Endodermal cell (in vitro differentiated cells): ENCODE measurements around the gene NUP88. TPM values are rescaled to one million over a fixed set of nuclear protein-coding genes. Genes with fewer than 3 reads are reported as not detected.

Experiments
- DNase-seq: peaks from one replicate; pipeline ENCODE4 v3.0.0-alpha.2; 2017
- H3K27ac ChIP-seq: 2 replicates; pipeline ENCODE4 v1.5.1; 2013; ENCODE audit warnings: mild to moderate bottlenecking, low read depth, low read length, moderate library complexity
- H3K27me3 ChIP-seq: 2 replicates; pipeline ENCODE4 v1.6.1; 2013; ENCODE audit warnings: mild to moderate bottlenecking, low read length, moderate library complexity; ENCODE audit not compliant: insufficient read depth, control insufficient read depth, poor library complexity, severe bottlenecking
- H3K36me3 ChIP-seq: 2 replicates; pipeline ENCODE4 v1.7.0; 2013; ENCODE audit warnings: mild to moderate bottlenecking, low read length, moderate library complexity; ENCODE audit not compliant: control insufficient read depth, insufficient read depth
- H3K4me1 ChIP-seq: one replicate; pipeline ENCODE4 v1.7.0; 2013; ENCODE audit warnings: low read length; ENCODE audit not compliant: control insufficient read depth, insufficient read depth
- H3K4me3 ChIP-seq: 2 replicates; pipeline ENCODE4 v1.5.1; 2013; ENCODE audit warnings: mild to moderate bottlenecking, low read length, moderate library complexity
- H3K9ac ChIP-seq: 2 replicates; pipeline ENCODE4 v1.6.1; 2013; ENCODE audit warnings: mild to moderate bottlenecking, low read length, moderate library complexity; ENCODE audit not compliant: poor library complexity, severe bottlenecking; ENCODE audit errors: extremely low read depth
- H3K9me3 ChIP-seq: 2 replicates; pipeline ENCODE4 v1.6.1; 2013; ENCODE audit warnings: mild to moderate bottlenecking, low read length, moderate library complexity; ENCODE audit not compliant: control insufficient read depth
- H3K27ac Mint-ChIP-seq: 2 replicates; pipeline ENCODE4 v1.8.0; 2020; ENCODE audit warnings: mixed read lengths
- H3K27me3 Mint-ChIP-seq: 2 replicates; pipeline ENCODE4 v1.8.0; 2021; ENCODE audit warnings: mild to moderate bottlenecking, mixed read lengths; ENCODE audit not compliant: insufficient read depth
- H3K36me3 Mint-ChIP-seq: 2 replicates; pipeline ENCODE4 v1.8.0; 2020; ENCODE audit warnings: low read depth, mixed read lengths
- H3K4me1 Mint-ChIP-seq: 2 replicates; pipeline ENCODE4 v1.8.0; 2020; ENCODE audit warnings: mixed read lengths
- H3K4me3 Mint-ChIP-seq: 2 replicates; pipeline ENCODE4 v1.8.0; 2020; ENCODE audit warnings: mild to moderate bottlenecking, moderate library complexity, mixed read lengths
- H3K9me3 Mint-ChIP-seq: 2 replicates; pipeline ENCODE4 v1.8.0; 2020; ENCODE audit warnings: mild to moderate bottlenecking, mixed read lengths
- CTCF ChIP-seq: fragments of 200-600 bp; sonication (generic); conservative IDR thresholded peaks from 2 replicates; pipeline ENCODE4 v1.5.0; 2021; ENCODE audit warnings: antibody characterized with exemption, mild to moderate bottlenecking
- WGBS, 2 experiments: methylation state at CpG; one replicate each; pipeline versions ENCODE4 v1.1.5 to v1.1.7; 2013; ENCODE audit warnings: missing lambda C conversion rate in 2 of 2, mixed read lengths in 1 of 2; ENCODE audit not compliant: insufficient coverage in 1 of 2, insufficient read length in 1 of 2; 5-methylcytosine and 5-hydroxymethylcytosine counted together
- total RNA-seq, 2 donors: library from RNA; stranded (reverse); fragmentation: NEBNext Ultra II Directional in 1 of 2; extraction: Animal tissue kit (Norgen Biotek cat#: 25700) in 1 of 2; gene quantifications; 2 replicates in 1 of 2; 3 replicates in 1 of 2; pipeline ENCODE4 v1.2.1, GENCODE V29; 2021

Gene NUP88
- total RNA-seq, 2 donors from 2014 or later, result 72.2 to 79.0 TPM

- Mint-ChIP-seq H3K27ac (no peak overlapping the region), H3K27me3 (no peaks in the 10 kb centered on the region), H3K36me3 (peaks cover 62% of the 10 kb centered on the region), H3K9me3 (no peaks in the 10 kb centered on the region), H3K4me1 (no peaks in the 10 kb centered on the region), H3K4me3 (no peak overlapping the region)
- Histone ChIP-seq H3K9ac (no peak overlapping the region), H3K4me1 (no peaks in the 10 kb centered on the region), H3K36me3 (peaks cover 91% of the 10 kb centered on the region), H3K4me3 (no peak overlapping the region), H3K27ac (no peak overlapping the region), H3K9me3 (no peaks in the 10 kb centered on the region), H3K27me3 (no peaks in the 10 kb centered on the region)
- no peak for TF ChIP-seq CTCF
- 96% methylated on average over 4 of the region's 4 CpGs for WGBS, 2 experiments
- no peak for DNase-seq
Measured at GRCh38 chr17:5381542-5381941, 37.9 kb downstream of the NUP88 start.

GRCh38 chr17:5380491-5381135 is 38.8 kb downstream of the NUP88 start:
- no peak overlapping the region for H3K27ac ChIP-seq
- H3K4me1 ChIP-seq, result no peaks in the 10 kb centered on the region
- Mint-ChIP-seq H3K36me3 (peaks cover 64% of the 10 kb centered on the region), H3K9me3 (no peaks in the 10 kb centered on the region), H3K27me3 (no peaks in the 10 kb centered on the region), H3K4me3 (no peak overlapping the region), H3K4me1 (no peaks in the 10 kb centered on the region), H3K27ac (peak overlapping the region; percentile 55)
- H3K36me3 ChIP-seq, result peaks cover 83% of the 10 kb centered on the region
- H3K27me3 ChIP-seq, result no peaks in the 10 kb centered on the region
- TF ChIP-seq CTCF, result no peak
- no peak for DNase-seq
- no peaks in the 10 kb centered on the region for H3K9me3 ChIP-seq
- H3K9ac ChIP-seq, result no peak overlapping the region
- no peak overlapping the region for H3K4me3 ChIP-seq
- WGBS, 2 experiments, result 96 to 97% methylated on average over 7 of the region's 7 CpGs

GRCh38 chr17:5379351-5380107 is 39.9 kb downstream of the NUP88 start:
- H3K4me3 Mint-ChIP-seq, result no peak overlapping the region
- H3K4me1 ChIP-seq, result no peaks in the 10 kb centered on the region
- no peaks in the 10 kb centered on the region for H3K4me1 Mint-ChIP-seq
- H3K36me3 Mint-ChIP-seq, result peaks cover 71% of the 10 kb centered on the region
- no peaks in the 10 kb centered on the region for H3K27me3 ChIP-seq
- H3K27ac ChIP-seq, result no peak overlapping the region
- 88% methylated on average over 8 to 11 of the region's 11 CpGs for WGBS, 2 experiments
- no peak overlapping the region for H3K9ac ChIP-seq
- no peak overlapping the region for H3K27ac Mint-ChIP-seq
- H3K9me3 Mint-ChIP-seq, result no peaks in the 10 kb centered on the region
- no peak for TF ChIP-seq CTCF
- no peak for DNase-seq
- H3K27me3 Mint-ChIP-seq, result no peaks in the 10 kb centered on the region
- H3K36me3 ChIP-seq, result peaks cover 81% of the 10 kb centered on the region
- no peaks in the 10 kb centered on the region for H3K9me3 ChIP-seq
- H3K4me3 ChIP-seq, result no peak overlapping the region
